CD1c-positive myeloid dendritic cell (primary cell): ENCODE measurements around the gene MAN2B1.
"Not testable (repeated sequence)": the region's sequence is repeated elsewhere in the genome, so short reads cannot be mapped to it uniquely, and the experiment has no call there.

Source experiments
- DNase-seq: peaks from one replicate; pipeline ENCODE4 v3.0.0-alpha.2; 2016; ENCODE audit errors: extremely low spot score

The MAN2B1 gene

GRCh38 chr19:12621253-12622024, 45.1 kb downstream of the MAN2B1 start:
- DNase-seq, result not testable (repeated sequence)

- DNase-seq, result no peak
These were observed 48.9 kb downstream of the MAN2B1 start for GRCh38 chr19:12617646-12618045.

- peak; percentile 30 for DNase-seq
These were observed 55.2 kb downstream of the MAN2B1 start for GRCh38 chr19:12611361-12611699.

- DNase-seq, result peak; percentile 99
These were observed 55.8 kb downstream of the MAN2B1 start, which contains the start of the genes ZNF490 and ZNF791 for GRCh38 chr19:12610540-12611360. Gene ZNF490, minus strand, starts transcription at chr19:12610813. Its CDS starts 133 bp downstream, at chr19:12610680. Gene ZNF791, plus strand, starts transcription at chr19:12610920. Its CDS starts 160 bp downstream, at chr19:12611080.

DNA sequence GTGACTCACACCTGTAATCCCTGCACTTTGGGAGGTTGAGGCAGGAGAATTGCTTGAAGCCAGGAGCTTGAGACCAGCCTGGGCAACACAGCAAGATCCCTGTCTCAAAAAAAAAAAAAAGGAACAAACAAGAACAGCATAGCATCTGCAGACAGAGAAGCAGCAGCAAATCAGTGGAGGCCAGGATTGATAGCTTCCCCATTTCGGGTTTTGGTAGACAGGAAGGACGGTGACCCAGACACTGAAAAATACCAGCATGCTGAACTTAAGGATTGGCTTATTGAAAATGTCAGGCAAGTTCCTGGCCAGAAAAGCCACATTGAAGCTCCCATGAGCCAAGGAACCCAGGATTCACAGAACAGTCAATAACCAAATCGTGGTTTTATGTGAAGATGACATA, 58.9 kb downstream of the MAN2B1 start:
- peak; percentile 33 for DNase-seq

DNA sequence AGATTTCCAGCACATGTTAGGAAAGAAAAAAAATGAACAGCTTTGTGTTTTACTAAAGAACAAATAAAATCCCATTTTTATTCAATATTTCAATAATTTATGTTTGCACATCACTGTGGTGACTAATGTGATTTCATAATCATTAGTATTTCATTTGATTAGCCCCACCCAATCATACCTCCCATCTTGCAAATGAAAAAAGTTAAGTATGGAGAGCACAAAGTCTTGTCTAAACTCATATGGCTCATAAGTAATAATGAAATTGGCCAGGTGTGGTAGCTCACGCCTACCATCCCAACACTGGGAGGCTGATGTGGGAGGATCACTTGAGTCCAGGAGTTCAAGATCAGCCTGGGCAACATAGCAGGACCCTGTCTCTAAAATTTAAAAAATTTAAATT, 59.7 kb downstream of the MAN2B1 start:
- no peak for DNase-seq

GRCh38 chr19:12603714-12604113, 62.8 kb downstream of the MAN2B1 start:
- DNase-seq, result peak; percentile 12

DNA sequence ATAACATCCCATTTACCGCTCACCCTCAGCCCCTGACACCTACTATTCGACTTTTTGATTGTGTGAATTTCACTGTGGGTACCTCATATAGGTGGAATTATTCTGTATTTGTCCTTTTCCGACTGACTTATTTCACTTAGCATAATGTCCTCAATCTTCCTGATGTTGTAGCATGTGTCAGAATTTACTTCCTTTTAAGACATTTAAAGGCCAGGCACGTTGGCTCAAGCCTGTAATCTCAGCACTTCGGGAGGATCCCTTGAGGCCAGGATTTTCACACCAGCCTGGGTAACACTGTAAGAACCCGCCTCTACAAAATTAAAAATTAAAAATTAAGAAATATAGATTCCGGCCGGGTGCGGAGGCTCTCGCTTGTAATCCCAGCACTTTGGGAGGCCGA, 68.9 kb downstream of the MAN2B1 start:
- no peak for DNase-seq

GRCh38 chr19:12596927-12597548, 69.5 kb downstream of the MAN2B1 start:
- no peak for DNase-seq
